HUES48 (cell line): ENCODE results near the gene ADIPOR2.
A peak's percentile ranks its signal among the peaks of the same experiment; 100 is the strongest.

ENCODE experiments used
- H3K27ac ChIP-seq: one replicate; pipeline ENCODE4 v1.7.0; 2013; ENCODE audit warnings: low read depth, low read length, inconsistent platforms
- H3K27me3 ChIP-seq: 2 replicates; pipeline ENCODE4 v1.6.1; 2013; ENCODE audit warnings: mild to moderate bottlenecking, low read length; ENCODE audit not compliant: control insufficient read depth, insufficient read depth
- H3K36me3 ChIP-seq: 2 replicates; pipeline ENCODE4 v1.6.1; 2013; ENCODE audit warnings: low read length; ENCODE audit not compliant: control insufficient read depth, insufficient read depth
- H3K4me1 ChIP-seq: 2 replicates; pipeline ENCODE4 v1.6.1; 2013; ENCODE audit warnings: mild to moderate bottlenecking, low read length; ENCODE audit not compliant: control insufficient read depth, insufficient read depth
- H3K4me3 ChIP-seq: 2 replicates; pipeline ENCODE4 v1.5.1; 2013; ENCODE audit warnings: mild to moderate bottlenecking, low read depth, low read length
- H3K9ac ChIP-seq: 2 replicates; pipeline ENCODE4 v1.6.1; 2013; ENCODE audit warnings: mild to moderate bottlenecking, low read depth, low read length, moderate library complexity
- H3K9me3 ChIP-seq: 2 replicates; pipeline ENCODE4 v1.6.1; 2013; ENCODE audit warnings: low read length; ENCODE audit not compliant: control insufficient read depth, insufficient read depth

Gene ADIPOR2

DNA sequence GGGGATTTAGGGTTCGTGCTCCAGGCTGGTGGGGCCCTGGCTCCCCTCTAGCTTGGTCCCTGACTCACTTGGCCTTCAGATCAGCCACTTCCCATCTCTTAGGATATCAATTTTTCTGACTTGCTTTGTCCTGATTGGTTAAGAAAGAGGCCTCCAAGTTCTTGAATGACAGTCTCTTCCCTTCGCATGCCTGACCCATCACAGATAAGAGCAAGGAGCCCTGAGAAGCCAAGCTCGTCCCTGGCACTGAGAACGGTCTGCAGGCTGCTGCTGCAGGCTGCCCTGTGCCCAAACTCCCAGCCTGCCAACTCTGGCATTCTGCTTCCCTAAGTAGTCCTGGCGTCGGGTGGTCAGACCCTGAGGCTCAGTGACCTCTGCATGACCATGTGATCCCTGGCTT lies 128.7 kb downstream of the ADIPOR2 start:
- no peak overlapping the region for H3K27ac ChIP-seq
- peaks cover 32% of the 10 kb centered on the region for H3K27me3 ChIP-seq
- no peak overlapping the region for H3K9ac ChIP-seq
- no peaks in the 10 kb centered on the region for H3K9me3 ChIP-seq
- peaks cover 8% of the 10 kb centered on the region; the same call in 1 of the 2 replicates for H3K4me1 ChIP-seq
- no peak overlapping the region for H3K4me3 ChIP-seq
- no peaks in the 10 kb centered on the region for H3K36me3 ChIP-seq

DNA sequence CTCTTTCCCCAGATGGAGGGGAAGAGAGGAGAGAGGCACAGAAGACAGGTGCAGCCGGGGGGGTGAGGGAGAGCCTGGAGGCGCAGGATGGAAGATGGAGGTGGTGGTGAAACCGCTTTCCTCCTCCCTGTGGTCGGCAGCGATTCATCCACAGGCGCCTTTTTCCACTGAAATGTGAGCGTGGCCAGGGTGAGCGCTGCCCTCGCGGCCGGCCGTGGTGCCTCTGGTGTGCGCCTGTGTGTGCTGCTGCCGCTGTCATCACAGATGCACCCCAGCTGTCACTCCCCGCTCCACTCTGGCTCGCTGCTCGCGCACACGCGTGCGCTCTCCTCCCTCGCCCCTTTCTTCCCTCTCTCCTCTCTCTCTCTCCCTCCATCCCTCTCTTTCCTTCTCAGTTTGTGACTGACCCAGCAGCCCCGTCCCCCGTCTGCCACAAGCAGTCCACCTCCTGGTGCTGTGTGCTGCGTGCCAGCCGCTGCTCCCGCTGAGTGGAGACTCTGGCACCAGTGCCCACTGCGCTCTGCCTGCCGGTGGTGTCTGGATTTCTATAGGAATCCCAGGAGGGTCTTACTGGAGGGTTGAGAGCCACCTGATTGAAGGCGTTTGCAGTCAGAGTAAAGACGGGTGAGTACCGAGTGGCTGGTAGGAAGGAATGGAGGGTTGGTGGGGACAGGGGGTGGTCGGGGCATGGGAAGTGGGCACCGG lies 129.5 kb downstream of the ADIPOR2 start, which contains the start of gene LRTM2:
TSS of gene LRTM2 (plus strand) at position 375 of the 705 bp plus-strand sequence. CDS start 7,584 bp downstream, outside the sequence.
- Histone ChIP-seq H3K9me3 (no peaks in the 10 kb centered on the region), H3K4me3 (peak within 1 kb of the TSS; percentile 53), H3K4me1 (peaks cover 8% of the 10 kb centered on the region; the same call in 1 of the 2 replicates), H3K36me3 (no peaks in the 10 kb centered on the region), H3K27ac (no peak within 1 kb of the TSS), H3K9ac (no peak within 1 kb of the TSS), H3K27me3 (peaks cover 32% of the 10 kb centered on the region)

- Histone ChIP-seq H3K36me3 (no peaks in the 10 kb centered on the region), H3K4me1 (peaks cover 8% of the 10 kb centered on the region; the same call in 1 of the 2 replicates), H3K4me3 (no peak overlapping the region), H3K9me3 (no peaks in the 10 kb centered on the region), H3K27me3 (peaks cover 32% of the 10 kb centered on the region), H3K27ac (no peak overlapping the region), H3K9ac (no peak overlapping the region)
These were observed 130.0 kb downstream of the ADIPOR2 start for GRCh38 chr12:1820896-1821291.

GRCh38 chr12:1821805-1822204 lies 130.9 kb downstream of the ADIPOR2 start:
- Histone ChIP-seq H3K36me3 (no peaks in the 10 kb centered on the region), H3K4me3 (no peak overlapping the region), H3K27ac (no peak overlapping the region), H3K9ac (no peak overlapping the region), H3K4me1 (peaks cover 8% of the 10 kb centered on the region; the same call in 1 of the 2 replicates), H3K27me3 (peaks cover 32% of the 10 kb centered on the region), H3K9me3 (no peaks in the 10 kb centered on the region)

DNA sequence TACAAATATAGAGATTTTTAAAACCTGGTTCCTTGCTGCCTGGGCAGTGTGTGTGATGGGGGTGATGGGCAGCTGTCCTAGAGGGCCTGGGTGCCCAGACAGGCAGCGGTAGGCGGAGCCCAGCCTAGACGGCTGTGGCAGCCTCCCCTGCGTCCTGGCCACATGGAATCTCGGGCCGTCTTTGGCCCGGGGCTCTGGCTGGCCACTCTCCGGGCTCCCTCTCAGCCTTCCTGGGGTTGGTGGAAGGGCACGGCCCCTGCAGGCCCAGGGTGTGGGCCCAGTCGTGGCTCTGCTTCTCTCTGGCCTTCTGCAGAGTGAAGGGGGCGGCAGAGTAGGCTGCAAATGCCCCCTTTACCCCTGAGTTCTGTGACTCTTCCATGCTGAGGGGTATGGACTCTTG lies 131.8 kb downstream of the ADIPOR2 start:
- H3K27ac ChIP-seq = no peak overlapping the region
- no peak overlapping the region for H3K9ac ChIP-seq
- H3K36me3 ChIP-seq = no peaks in the 10 kb centered on the region
- peaks cover 8% of the 10 kb centered on the region; the same call in 1 of the 2 replicates for H3K4me1 ChIP-seq
- peaks cover 32% of the 10 kb centered on the region for H3K27me3 ChIP-seq
- H3K9me3 ChIP-seq = no peaks in the 10 kb centered on the region
- H3K4me3 ChIP-seq = no peak overlapping the region

GRCh38 chr12:1823237-1823636 lies 132.4 kb downstream of the ADIPOR2 start:
- no peak overlapping the region for H3K4me3 ChIP-seq
- H3K4me1 ChIP-seq = peaks cover 8% of the 10 kb centered on the region; the same call in 1 of the 2 replicates
- H3K36me3 ChIP-seq = no peaks in the 10 kb centered on the region
- peaks cover 32% of the 10 kb centered on the region for H3K27me3 ChIP-seq
- H3K9me3 ChIP-seq = no peaks in the 10 kb centered on the region
- H3K27ac ChIP-seq = no peak overlapping the region
- H3K9ac ChIP-seq = no peak overlapping the region

GRCh38 chr12:1825382-1826102 lies 134.7 kb downstream of the ADIPOR2 start:
- no peaks in the 10 kb centered on the region for H3K36me3 ChIP-seq
- H3K4me1 ChIP-seq = peaks cover 4% of the 10 kb centered on the region; the same call in 1 of the 2 replicates
- no peak overlapping the region for H3K4me3 ChIP-seq
- H3K27ac ChIP-seq = no peak overlapping the region
- H3K27me3 ChIP-seq = peaks cover 19% of the 10 kb centered on the region
- H3K9me3 ChIP-seq = no peaks in the 10 kb centered on the region
- no peak overlapping the region for H3K9ac ChIP-seq

GRCh38 chr12:1826401-1826800 lies 135.5 kb downstream of the ADIPOR2 start:
- Histone ChIP-seq H3K4me3 (no peak overlapping the region), H3K4me1 (no peaks in the 10 kb centered on the region; the same call in 1 of the 2 replicates), H3K9ac (no peak overlapping the region), H3K36me3 (no peaks in the 10 kb centered on the region), H3K27ac (no peak overlapping the region), H3K27me3 (peaks cover 10% of the 10 kb centered on the region), H3K9me3 (no peaks in the 10 kb centered on the region)

DNA sequence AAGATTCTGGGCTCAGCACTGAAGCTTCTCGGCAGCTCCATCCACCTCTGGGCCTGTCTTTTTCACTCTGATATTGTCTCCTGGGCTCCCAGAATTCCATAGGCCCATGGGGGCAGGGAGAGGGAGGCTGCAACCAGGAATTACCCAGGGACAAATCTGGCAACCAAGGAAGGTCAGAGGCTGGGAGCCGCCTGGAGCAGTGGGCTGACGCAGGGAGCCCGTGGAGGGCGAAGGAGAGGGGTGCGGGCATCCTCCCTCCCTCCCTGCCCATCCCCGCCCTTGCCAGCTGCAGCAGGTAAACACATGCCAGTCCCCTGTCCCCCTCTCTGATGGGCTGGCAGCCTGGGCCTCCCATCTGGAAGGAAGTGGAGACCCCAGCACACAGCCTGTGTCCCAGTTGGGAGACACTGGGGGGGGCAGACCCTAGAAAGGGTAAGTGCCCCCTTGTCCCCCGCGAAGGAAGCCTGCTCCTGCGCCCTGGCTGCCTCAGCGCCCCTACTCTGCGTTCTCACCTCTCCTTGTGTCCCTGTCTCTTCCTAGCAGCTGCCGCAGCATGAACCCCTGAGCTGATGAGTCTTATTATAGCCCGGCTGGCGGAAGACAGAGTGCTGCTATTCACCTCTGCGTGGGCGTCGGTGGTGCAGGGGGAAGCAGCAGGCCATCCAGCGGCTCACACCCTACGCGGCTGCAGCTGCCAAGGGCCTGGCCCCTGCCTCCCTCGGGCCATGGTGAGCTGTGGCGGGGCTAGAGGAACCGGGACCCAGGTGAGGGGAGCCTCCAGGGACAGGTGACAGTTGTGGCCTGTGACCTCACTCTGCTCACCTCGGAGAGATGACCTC lies 136.2 kb downstream of the ADIPOR2 start:
- peaks cover 2% of the 10 kb centered on the region; the same call in 1 of the 2 replicates for H3K4me1 ChIP-seq
- peaks cover 4% of the 10 kb centered on the region for H3K27me3 ChIP-seq
- H3K9ac ChIP-seq = no peak overlapping the region
- no peaks in the 10 kb centered on the region for H3K9me3 ChIP-seq
- no peak overlapping the region for H3K27ac ChIP-seq
- no peaks in the 10 kb centered on the region for H3K36me3 ChIP-seq
- H3K4me3 ChIP-seq = no peak overlapping the region

- Histone ChIP-seq H3K9me3 (no peaks in the 10 kb centered on the region), H3K36me3 (no peaks in the 10 kb centered on the region), H3K4me3 (no peak overlapping the region), H3K27me3 (no peaks in the 10 kb centered on the region; the same call in 1 of the 2 replicates), H3K27ac (no peak overlapping the region), H3K4me1 (peaks cover 2% of the 10 kb centered on the region; the same call in 1 of the 2 replicates), H3K9ac (no peak overlapping the region)
These were observed 137.2 kb downstream of the ADIPOR2 start for GRCh38 chr12:1827826-1828805.
